Cardiac fibroblast (primary cell): ENCODE data around the gene FGFR3.

Experiments
- DNase-seq, 2 donors: peaks; one replicate each; pipeline versions ENCODE4 v3.0.0 to v3.0.0-alpha.2; 2010; ENCODE audit warnings: low read depth in 2 of 2
- H3K4me3 ChIP-seq, 2 donors: replicated peaks in 1 of 2; 1 replicate in 1 of 2; 2 replicates in 1 of 2; pipeline ENCODE4 v1.5.1; 2011; ENCODE audit warnings: low read depth in 2 of 2, low read length in 2 of 2, mild to moderate bottlenecking in 2 of 2, moderate library complexity in 1 of 2
- TF ChIP-seq, protein P1 (sequence below): IDR thresholded peaks from one replicate; pipeline ENCODE4 v1.5.1; 2011; ENCODE audit warnings: low read depth, mild to moderate bottlenecking, low read length, inconsistent platforms

Gene FGFR3

DNA sequence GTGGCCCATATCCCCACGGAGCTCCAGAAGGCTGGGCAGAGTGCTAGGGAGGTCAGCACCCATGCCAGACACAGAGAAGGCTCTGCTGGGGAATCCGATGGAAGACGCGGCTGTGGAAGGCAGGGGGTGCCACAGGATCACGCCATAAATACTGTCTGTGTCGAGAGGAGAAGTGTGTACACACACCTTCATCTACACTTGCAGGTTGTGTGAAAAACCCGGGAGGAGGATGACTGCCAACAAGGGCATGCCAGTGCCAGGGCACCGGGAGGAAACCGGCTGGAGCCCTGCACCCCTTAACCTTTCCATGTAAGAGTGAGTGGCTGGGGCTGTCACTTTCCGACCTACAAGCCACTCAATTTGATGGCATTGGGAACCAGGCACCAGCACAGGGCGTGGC is 31.7 kb downstream of the FGFR3 start:
- no peak for DNase-seq
- TF ChIP-seq, protein P1, sequence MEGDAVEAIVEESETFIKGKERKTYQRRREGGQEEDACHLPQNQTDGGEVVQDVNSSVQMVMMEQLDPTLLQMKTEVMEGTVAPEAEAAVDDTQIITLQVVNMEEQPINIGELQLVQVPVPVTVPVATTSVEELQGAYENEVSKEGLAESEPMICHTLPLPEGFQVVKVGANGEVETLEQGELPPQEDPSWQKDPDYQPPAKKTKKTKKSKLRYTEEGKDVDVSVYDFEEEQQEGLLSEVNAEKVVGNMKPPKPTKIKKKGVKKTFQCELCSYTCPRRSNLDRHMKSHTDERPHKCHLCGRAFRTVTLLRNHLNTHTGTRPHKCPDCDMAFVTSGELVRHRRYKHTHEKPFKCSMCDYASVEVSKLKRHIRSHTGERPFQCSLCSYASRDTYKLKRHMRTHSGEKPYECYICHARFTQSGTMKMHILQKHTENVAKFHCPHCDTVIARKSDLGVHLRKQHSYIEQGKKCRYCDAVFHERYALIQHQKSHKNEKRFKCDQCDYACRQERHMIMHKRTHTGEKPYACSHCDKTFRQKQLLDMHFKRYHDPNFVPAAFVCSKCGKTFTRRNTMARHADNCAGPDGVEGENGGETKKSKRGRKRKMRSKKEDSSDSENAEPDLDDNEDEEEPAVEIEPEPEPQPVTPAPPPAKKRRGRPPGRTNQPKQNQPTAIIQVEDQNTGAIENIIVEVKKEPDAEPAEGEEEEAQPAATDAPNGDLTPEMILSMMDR = no peak
- H3K4me3 ChIP-seq = no peak overlapping the region

DNA sequence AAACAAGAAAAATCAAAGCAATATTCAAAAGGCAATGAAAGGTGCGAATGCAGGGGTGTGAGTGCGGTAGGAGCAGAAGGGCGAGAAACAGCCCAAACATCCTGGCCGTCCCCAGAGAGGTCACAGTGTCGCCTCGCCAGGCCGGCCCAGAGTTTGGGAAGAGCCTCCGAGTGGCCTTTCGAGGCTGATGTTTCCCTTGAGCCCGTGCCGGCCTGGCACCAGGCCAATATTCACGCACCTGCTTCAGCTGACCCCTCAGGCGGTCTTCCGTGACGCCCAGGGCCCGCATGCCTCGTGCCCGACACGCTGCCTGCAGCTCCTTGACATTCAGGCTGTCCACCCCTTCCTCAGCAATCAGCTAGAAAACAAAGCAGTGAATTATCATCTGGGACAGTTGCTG is 32.2 kb downstream of the FGFR3 start:
- no peak for DNase-seq
- TF ChIP-seq, protein P1 = no peak
- H3K4me3 ChIP-seq = no peak overlapping the region

DNA sequence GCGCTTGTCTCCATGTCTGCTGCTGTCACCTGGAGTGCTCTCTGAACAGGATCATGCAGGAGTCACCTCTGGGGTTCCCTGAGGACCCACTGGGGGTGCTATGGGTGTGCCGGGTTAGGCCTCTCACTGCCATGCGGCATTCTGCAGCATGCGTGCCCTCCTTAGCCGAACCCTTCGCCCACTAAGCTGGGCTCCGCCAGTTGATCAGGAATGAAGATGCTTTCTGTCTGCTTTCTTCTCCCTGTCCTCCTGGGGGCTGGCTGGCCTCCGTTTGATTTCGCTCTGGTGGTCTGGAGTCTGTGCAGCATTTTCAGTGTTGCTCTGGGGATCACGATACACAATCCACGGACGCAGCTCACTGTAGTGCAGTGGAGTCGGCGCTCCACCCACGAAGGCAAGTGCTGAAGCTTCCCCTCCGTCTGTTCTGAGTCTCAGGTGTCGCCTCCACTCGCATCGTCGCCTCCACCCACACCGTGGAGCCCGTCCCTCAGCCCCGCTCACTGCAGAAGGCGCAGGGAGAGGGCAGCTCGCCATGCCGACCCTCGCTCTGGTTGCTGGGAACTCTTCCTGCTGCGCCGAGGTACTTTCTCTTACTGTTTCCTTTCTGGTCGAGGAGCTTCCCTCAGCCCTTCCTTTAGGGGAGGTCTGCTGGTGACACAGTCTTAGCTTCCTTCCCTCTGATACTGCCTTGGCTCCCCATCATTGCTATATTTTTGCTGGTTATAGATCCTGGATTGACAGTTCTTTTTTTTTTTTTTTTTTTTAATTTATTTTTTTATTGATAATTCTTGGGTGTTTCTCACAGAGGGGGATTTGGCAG is 33.6 kb downstream of the FGFR3 start:
- TF ChIP-seq, protein P1 = no peak
- no peak for DNase-seq
- H3K4me3 ChIP-seq = no peak overlapping the region

DNA sequence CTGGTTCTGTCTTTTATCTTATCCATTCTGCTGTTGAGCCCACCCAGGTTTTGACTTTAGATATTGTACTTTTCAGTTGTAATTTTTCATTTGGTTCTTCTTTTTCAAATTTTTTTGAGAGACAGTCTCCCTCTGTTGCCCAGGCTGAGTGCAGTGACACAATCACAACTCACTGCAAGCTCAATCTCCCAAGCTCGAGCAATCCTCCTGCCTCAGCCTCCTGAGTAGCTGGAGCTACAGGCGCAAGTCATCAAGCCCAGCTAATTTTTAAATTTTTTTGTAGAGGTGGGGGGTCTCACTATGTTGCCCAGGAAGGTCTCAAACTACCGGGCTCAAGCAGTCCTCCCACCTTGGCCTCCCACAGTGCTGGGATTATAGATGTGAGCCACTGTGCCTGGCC is 37.1 kb downstream of the FGFR3 start:
- H3K4me3 ChIP-seq = no peak overlapping the region
- no peak for DNase-seq
- TF ChIP-seq, protein P1 = no peak

DNA sequence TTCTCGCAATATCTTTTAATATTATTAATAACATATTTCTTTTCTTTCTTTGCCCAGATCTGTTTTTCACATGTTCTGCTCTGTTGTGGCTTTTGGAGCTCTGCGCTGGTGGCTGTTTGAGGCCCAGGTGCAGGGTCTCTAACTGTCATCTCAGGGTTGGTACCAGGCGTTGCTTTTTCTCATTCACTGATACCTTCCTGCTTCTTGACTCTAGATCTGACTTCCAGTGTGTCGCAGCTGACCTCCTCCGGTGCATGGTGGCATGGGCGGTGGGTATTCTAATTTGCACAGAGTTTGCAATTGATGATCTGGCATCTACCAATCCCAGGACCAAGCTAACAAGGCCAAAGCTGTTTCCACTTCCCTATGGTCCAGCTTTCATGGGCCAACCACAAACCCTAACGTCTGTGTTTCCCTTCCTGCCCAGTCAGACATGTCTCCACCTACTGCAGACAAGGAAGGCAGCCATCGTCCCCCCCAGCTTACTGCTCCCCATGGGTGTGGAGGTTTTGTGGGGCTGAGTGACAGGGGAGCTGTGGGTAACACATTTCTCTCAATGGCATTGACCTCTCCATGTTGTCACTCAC is 37.6 kb downstream of the FGFR3 start:
- TF ChIP-seq, protein P1 = no peak
- DNase-seq = no peak
- H3K4me3 ChIP-seq = no peak overlapping the region

DNA sequence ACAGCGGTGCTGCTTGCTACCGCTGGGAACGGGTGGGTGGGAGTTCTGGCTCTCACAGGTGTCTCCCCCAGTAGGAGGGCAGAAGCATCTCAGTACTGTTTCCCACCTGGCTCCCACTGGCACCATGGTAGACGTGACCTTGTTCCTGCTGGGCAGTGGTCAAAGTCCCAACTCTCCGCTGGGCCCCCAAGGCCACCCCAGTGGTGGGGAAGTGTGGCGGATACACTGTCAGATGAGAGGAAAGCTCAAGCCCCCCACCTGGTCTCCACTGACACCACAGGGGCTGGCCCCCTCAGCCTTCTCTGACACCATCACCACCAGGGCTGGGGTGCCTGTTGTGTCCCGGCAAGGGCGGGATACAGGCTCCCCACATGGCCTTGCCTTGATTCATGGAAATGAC is 38.2 kb downstream of the FGFR3 start:
- DNase-seq = no peak
- TF ChIP-seq, protein P1 = no peak
- no peak overlapping the region for H3K4me3 ChIP-seq
